Osteoblast (primary cell): ENCODE data around the gene ACAT2. TPM values are rescaled to one million over a fixed set of nuclear protein-coding genes. Genes with fewer than 3 reads are reported as not detected.
A peak's percentile ranks its signal among the peaks of the same experiment; 100 is the strongest.

ENCODE experiments used
- DNase-seq: peaks from one replicate; pipeline ENCODE4 v3.0.0; 2011; ENCODE audit warnings: low spot score, mixed read lengths; ENCODE audit not compliant: insufficient read length; ENCODE audit errors: missing footprints
- H2AFZ ChIP-seq: 2 replicates; pipeline ENCODE4 v1.6.0; 2011; ENCODE audit warnings: mild to moderate bottlenecking, low read length
- H3K27ac ChIP-seq: 2 replicates; pipeline ENCODE4 v1.5.1; 2011; ENCODE audit warnings: mild to moderate bottlenecking, low read depth, low read length, moderate library complexity
- H3K27me3 ChIP-seq: 2 replicates; pipeline ENCODE4 v1.6.0; 2012; ENCODE audit warnings: mild to moderate bottlenecking, control low read depth, inconsistent platforms, low read length, moderate library complexity; ENCODE audit not compliant: insufficient read depth
- H3K36me3 ChIP-seq: 2 replicates; pipeline ENCODE4 v1.5.1; 2011; ENCODE audit warnings: mild to moderate bottlenecking, low read length, control low read depth, moderate library complexity; ENCODE audit not compliant: insufficient read depth
- H3K4me1 ChIP-seq: 2 replicates; pipeline ENCODE4 v1.5.1; 2011; ENCODE audit warnings: mild to moderate bottlenecking, low read length, control low read depth, moderate library complexity; ENCODE audit not compliant: insufficient read depth
- H3K4me2 ChIP-seq: 2 replicates; pipeline ENCODE4 v1.6.0; 2011; ENCODE audit warnings: mild to moderate bottlenecking, low read length; ENCODE audit not compliant: insufficient read depth
- H3K4me3 ChIP-seq: fragments of 200-600 bp; sonication (generic); 3 replicates; pipeline ENCODE4 v1.5.1; 2012; ENCODE audit warnings: mild to moderate bottlenecking, low read length, inconsistent platforms; ENCODE audit not compliant: insufficient read depth
- H3K79me2 ChIP-seq: 2 replicates; pipeline ENCODE4 v1.6.0; 2012; ENCODE audit warnings: mild to moderate bottlenecking, low read length, control low read depth, inconsistent platforms; ENCODE audit not compliant: insufficient read depth
- H3K9me3 ChIP-seq: 2 replicates; pipeline ENCODE4 v1.5.1; 2011; ENCODE audit warnings: low read depth, low read length, control low read depth
- H4K20me1 ChIP-seq: 2 replicates; pipeline ENCODE4 v1.6.0; 2012; ENCODE audit warnings: mild to moderate bottlenecking, low read length, control low read depth; ENCODE audit not compliant: insufficient read depth
- total RNA-seq: library from RNA; depleted of rRNA; stranded (reverse); fragments of >200 nt; gene quantifications from 2 replicates; pipeline ENCODE4 v1.2.3, GENCODE V29; 2012
- TF ChIP-seq, protein P1 (sequence below): IDR thresholded peaks from 2 replicates; pipeline ENCODE4 v1.5.1; 2011; ENCODE audit warnings: mild to moderate bottlenecking, low read depth, low read length, moderate library complexity; ENCODE audit errors: extremely low read depth

Gene ACAT2
- total RNA-seq, 1 donor, result 41.6 TPM

- peaks cover 22% of the 10 kb centered on the region for H3K79me2 ChIP-seq
Observed at GRCh38 chr6:159759645-159760044, 2.2 kb upstream of the ACAT2 start.

DNA sequence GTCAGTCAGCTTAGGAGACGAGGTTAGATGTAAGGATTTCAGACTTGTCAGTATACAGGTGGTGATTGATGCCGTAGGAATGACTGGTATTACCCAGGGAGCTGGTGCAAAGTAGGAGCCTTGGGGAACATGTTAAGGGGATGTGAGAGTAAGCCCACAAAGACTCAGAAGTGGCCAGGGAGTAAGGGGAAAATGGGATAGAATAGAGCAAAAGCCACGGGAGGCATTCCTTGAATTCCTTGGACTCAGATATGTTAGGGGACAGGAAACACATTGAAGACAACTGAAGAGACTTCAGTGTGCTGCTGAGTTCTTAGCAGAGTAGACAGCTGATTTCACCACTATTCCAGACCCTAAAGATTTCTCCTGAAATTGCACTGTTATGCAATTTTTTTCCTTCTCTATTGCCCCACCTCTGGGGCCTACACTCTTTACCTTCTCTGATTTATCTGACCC lies 1.2 kb upstream of the ACAT2 start:
- Histone ChIP-seq H3K27me3 (no peaks in the 10 kb centered on the region), H3K9me3 (no peaks in the 10 kb centered on the region), H4K20me1 (peaks cover 3% of the 10 kb centered on the region), H3K36me3 (peaks cover 35% of the 10 kb centered on the region), H3K79me2 (peaks cover 22% of the 10 kb centered on the region), H3K27ac (peak overlapping the region; percentile 86), H3K4me1 (peaks cover 35% of the 10 kb centered on the region), H3K4me3 (peak overlapping the region; percentile 92), H3K4me2 (peak overlapping the region; percentile 96), H2AFZ (no peak overlapping the region)
- DNase-seq, result peak; percentile 83
- TF ChIP-seq, protein P1, sequence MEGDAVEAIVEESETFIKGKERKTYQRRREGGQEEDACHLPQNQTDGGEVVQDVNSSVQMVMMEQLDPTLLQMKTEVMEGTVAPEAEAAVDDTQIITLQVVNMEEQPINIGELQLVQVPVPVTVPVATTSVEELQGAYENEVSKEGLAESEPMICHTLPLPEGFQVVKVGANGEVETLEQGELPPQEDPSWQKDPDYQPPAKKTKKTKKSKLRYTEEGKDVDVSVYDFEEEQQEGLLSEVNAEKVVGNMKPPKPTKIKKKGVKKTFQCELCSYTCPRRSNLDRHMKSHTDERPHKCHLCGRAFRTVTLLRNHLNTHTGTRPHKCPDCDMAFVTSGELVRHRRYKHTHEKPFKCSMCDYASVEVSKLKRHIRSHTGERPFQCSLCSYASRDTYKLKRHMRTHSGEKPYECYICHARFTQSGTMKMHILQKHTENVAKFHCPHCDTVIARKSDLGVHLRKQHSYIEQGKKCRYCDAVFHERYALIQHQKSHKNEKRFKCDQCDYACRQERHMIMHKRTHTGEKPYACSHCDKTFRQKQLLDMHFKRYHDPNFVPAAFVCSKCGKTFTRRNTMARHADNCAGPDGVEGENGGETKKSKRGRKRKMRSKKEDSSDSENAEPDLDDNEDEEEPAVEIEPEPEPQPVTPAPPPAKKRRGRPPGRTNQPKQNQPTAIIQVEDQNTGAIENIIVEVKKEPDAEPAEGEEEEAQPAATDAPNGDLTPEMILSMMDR, result no peak

More at GRCh38 chr6:159759645-159760044, 2.2 kb upstream of the ACAT2 start:
- Histone ChIP-seq H3K27ac (peak overlapping the region; percentile 86), H4K20me1 (peaks cover 3% of the 10 kb centered on the region), H3K27me3 (no peaks in the 10 kb centered on the region), H3K4me2 (no peak overlapping the region), H3K9me3 (no peaks in the 10 kb centered on the region), H3K36me3 (peaks cover 42% of the 10 kb centered on the region), H3K4me1 (peaks cover 35% of the 10 kb centered on the region), H3K4me3 (no peak overlapping the region), H2AFZ (no peak overlapping the region)
- peak; percentile 84 for DNase-seq
- TF ChIP-seq, protein P1, result no peak

DNA sequence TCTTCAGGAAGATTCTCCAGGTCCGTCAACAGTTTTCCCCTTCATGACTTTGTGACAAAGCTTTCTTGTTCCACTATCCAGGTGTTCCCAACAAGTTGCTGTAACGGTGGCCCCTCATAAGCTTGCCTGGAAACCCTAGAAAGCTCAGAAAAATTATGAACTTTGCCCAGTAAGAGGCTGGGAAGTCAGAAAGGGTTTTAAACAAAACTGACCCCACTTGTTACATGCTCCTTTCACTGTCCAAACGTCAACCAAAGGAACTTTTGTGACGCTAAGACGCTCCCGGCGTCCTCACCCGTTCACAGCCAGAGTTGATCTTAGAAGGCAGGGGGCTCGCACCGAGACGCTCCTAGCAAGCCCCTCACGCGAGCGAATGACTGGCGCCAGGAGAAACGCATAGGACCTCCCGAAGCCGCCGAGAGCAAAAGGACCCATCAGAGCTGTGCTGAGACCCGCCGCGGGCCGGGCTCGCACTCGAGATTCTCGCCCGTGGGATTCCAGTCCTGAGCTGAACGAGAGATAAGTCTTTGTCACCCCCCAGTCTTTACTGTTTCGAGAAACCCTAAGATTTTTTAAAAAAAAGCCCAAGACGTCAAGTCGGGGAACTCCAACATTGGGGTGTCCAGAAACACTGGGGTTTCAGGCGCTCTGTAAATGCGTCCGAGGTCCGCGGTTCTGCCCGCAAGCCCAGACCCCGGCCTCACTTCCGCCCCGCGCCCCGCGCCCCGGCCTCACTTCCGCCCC lies 544 bp upstream of the ACAT2 start:
- H3K79me2 ChIP-seq, result peaks cover 17% of the 10 kb centered on the region
- H3K4me3 ChIP-seq, result peak overlapping the region; percentile 92
- H3K4me2 ChIP-seq, result peak overlapping the region; percentile 96
- peaks cover 3% of the 10 kb centered on the region for H4K20me1 ChIP-seq
- peak; percentile 84 for DNase-seq
- H3K9me3 ChIP-seq, result no peaks in the 10 kb centered on the region
- H3K4me1 ChIP-seq, result peaks cover 35% of the 10 kb centered on the region
- TF ChIP-seq, protein P1, result no peak
- H3K36me3 ChIP-seq, result peaks cover 28% of the 10 kb centered on the region
- peak overlapping the region; percentile 86 for H3K27ac ChIP-seq
- H3K27me3 ChIP-seq, result no peaks in the 10 kb centered on the region
- H2AFZ ChIP-seq, result peak overlapping the region; percentile 81

DNA sequence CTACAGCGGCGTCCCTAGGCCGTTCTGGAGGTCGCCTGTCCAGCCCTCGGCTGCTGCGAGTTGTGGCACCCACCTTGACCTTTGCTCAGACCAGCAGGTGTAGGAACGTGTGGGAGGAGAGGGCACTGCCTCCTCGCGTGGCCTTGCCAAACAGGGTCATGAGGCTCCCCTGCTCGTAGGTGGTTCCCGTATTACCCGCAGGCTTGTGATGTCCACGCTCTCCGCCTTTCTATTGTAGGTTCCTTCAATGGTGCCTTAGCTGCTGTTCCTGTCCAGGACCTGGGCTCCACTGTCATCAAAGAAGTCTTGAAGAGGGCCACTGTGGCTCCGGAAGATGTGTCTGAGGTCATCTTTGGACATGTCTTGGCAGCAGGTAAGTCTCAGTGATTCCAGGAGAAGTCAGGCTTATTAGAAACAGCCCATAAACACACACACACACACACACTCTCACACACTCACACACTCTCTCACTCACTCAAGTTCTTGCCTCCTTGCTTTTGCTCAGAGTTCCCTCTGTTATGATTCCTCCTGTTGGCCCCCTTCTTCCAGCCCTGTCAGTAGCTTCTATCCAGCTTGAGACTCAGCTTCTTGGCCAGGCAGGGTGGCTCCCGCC lies 942 bp downstream of the ACAT2 start:
- peak overlapping the region; percentile 92 for H3K4me3 ChIP-seq
- TF ChIP-seq, protein P1, result no peak
- peaks cover 35% of the 10 kb centered on the region for H3K4me1 ChIP-seq
- H3K36me3 ChIP-seq, result peaks cover 31% of the 10 kb centered on the region
- no peaks in the 10 kb centered on the region for H3K9me3 ChIP-seq
- peaks cover 3% of the 10 kb centered on the region for H4K20me1 ChIP-seq
- H3K79me2 ChIP-seq, result peaks cover 17% of the 10 kb centered on the region
- H2AFZ ChIP-seq, result peak overlapping the region; percentile 69
- peak; percentile 66 for DNase-seq
- peak overlapping the region; percentile 88 for H3K27ac ChIP-seq
- H3K4me2 ChIP-seq, result peak overlapping the region; percentile 96
- H3K27me3 ChIP-seq, result no peaks in the 10 kb centered on the region
